ENCODE results near the gene CALN1. TPM values are rescaled to one million over a fixed set of nuclear protein-coding genes. Genes with fewer than 3 reads are reported as not detected.

Gene CALN1
- total and polyA plus RNA-seq, 9 of the 15 experiments (the other 6 are each of a cell fraction or from before 2014, with no cell fraction given), result 1.4 to 7.5 (median 3.3) TPM

DNA sequence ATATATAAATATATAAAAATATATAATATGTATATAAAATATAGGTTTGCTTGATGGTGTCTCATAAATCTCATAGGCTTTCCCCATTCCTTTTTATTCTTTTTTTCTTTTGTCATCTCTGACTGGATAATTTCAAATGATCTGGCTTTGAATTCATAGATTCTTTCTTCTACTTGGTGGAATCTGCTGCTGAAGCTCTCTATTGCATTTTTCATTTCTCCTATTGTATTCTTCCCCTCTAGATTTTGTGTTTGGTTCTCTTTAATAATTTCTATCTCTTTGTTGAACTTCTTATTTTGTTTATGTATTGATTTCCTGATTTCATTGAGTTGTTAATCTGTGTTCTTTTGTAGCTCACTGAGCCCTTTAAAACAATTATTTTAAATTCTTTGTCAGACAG is 650.8 kb downstream of the CALN1 start:
- POLR2A ChIA-PET, result interaction anchor here (0.6 kb wide), 1 partner anchor 515 kb away, joined by 3 read pairs; no protein-coding TSS in a partner anchor
- FAIRE-seq (no peak), ATAC-seq (no peak), DNase-seq (ENCODE audit: extremely low read depth in 1 of 4, low spot score in 3 of 4) (no peak)
- Histone ChIP-seq H3K4me3 (no peak overlapping the region), H3K9me3 (replicated peaks; ENCODE audit: control insufficient read depth, insufficient read depth, low read depth, low read length) (peaks cover 5% of the 10 kb centered on the region), H3K27ac (ENCODE audit: extremely low read depth, low read depth, low read length) (no peak overlapping the region), H3K4me1 (replicated peaks in 1 of 2; ENCODE audit: control insufficient read depth in 2 of 2, insufficient read depth in 2 of 2, low read length in 2 of 2) (no peaks in the 10 kb centered on the region), H4K20me1 (replicated peaks; ENCODE audit: control insufficient read depth, insufficient read depth, low read length) (no peaks in the 10 kb centered on the region), H3K9me1 (ENCODE audit: control insufficient read depth, insufficient read depth, low read length) (no peaks in the 10 kb centered on the region), H2AFZ (ENCODE audit: low read depth, low read length) (no peak overlapping the region), H3K36me3 (ENCODE audit: control insufficient read depth, insufficient read depth, low read length) (no peaks in the 10 kb centered on the region), H3K27me3 (ENCODE audit: control insufficient read depth in 2 of 2, insufficient read depth in 2 of 2, low read length in 2 of 2) (no peaks in the 10 kb centered on the region), H3K9ac (ENCODE audit: insufficient read depth in 1 of 2, low read depth in 2 of 2, low read length in 2 of 2) (no peak overlapping the region), H3K4me2 (ENCODE audit: insufficient read depth, low read length) (no peak overlapping the region), H3K79me2 (ENCODE audit: control insufficient read depth, insufficient read depth, low read length) (no peaks in the 10 kb centered on the region)
- BruUV-seq (replicated peaks), result no TSS peak
- CTCF ChIA-PET (ENCODE audit: low intra/inter-chr PET ratio), result interaction anchor here (0.6 kb wide), 1 partner anchor 437 kb away, joined by 3 read pairs; no protein-coding TSS in a partner anchor
- TF ChIP-seq, protein P1, sequence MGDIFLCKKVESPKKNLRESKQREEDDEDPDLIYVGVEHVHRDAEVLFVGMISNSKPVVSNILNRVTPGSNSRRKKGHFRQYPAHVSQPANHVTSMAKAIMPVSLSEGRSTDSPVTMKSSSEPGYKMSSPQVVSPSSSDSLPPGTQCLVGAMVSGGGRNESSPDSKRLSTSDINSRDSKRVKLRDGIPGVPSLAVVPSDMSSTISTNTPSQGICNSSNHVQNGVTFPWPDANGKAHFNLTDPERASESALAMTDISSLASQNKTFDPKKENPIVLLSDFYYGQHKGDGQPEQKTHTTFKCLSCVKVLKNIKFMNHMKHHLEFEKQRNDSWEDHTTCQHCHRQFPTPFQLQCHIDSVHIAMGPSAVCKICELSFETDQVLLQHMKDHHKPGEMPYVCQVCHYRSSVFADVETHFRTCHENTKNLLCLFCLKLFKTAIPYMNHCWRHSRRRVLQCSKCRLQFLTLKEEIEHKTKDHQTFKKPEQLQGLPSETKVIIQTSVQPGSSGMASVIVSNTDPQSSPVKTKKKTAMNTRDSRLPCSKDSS (IDR thresholded peaks at IDR 0.05; ENCODE audit: low read depth, partially characterized antibody), result peak; percentile 53
- TF ChIP-seq HLTF (IDR thresholded peaks at IDR 0.05) (0 out of 2 replicates have a peak, but pooled peaks have one; percentile 57), TCF3 (CRISPR knock-in tag; IDR thresholded peaks at IDR 0.05) (no peak), CBX5 (IDR thresholded peaks at IDR 0.05; ENCODE audit: borderline replicate concordance, low read depth) (0 out of 2 replicates have a peak, but pooled peaks have one; percentile 66), HNRNPUL1 (IDR thresholded peaks at IDR 0.05; ENCODE audit: low read length) (no peak), CBX3 (IDR thresholded peaks at IDR 0.05; ENCODE audit: borderline replicate concordance in 1 of 2, low read length in 2 of 2) (peak in 1 of 2 experiments; percentile 71; a peak in 2 of 3 replicates), TRIM28 (IDR thresholded peaks at IDR 0.05) (peak; percentile 74; the same call in 1 of the 2 replicates)
- in situ Hi-C loops (cut with MboI), result no loop called here
- intact Hi-C loops (cut with micrococcal nuclease), result no loop called here
